IMR-90 (cell line): ENCODE measurements around the gene DCLRE1B. TPM values are rescaled to one million over a fixed set of nuclear protein-coding genes. Genes with fewer than 3 reads are reported as not detected.

Source experiments
- ATAC-seq: fragments of 200-7000 bp; cut with Tn5 transposase; 2 replicates; pipeline ENCODE4 v1.9.1; 2020; ENCODE audit warnings: low read depth, mild to moderate bottlenecking, moderate library complexity
- Bru-seq: library from RNA; stranded (reverse); fragments of 400-500 nt; gene quantifications from one replicate; lab custom pipeline; 2021; lab: Mats Ljungman, UMichigan
- BruChase-seq, 2 experiments: library from RNA; stranded (reverse); fragments of 400-500 nt; gene quantifications; one replicate each; lab custom pipeline; 2021; lab: Mats Ljungman, UMichigan
- BruUV-seq: library from RNA; stranded (reverse); fragments of 400-500 nt; replicated peaks from 2 replicates; lab custom pipeline; 2021; lab: Mats Ljungman, UMichigan
- CTCF ChIA-PET: fragments of 300-600 bp; formaldehyde crosslinking; extraction: SDS; loops from one replicate; lab custom pipeline; 2021; ENCODE audit warnings: antibody characterized with exemption; lab: Yijun Ruan, JAX
- POLR2A ChIA-PET: fragments of 300-600 bp; sonication (Branson Sonifier 250); formaldehyde crosslinking; loops from one replicate; lab custom pipeline; 2022; ENCODE audit warnings: antibody characterized with exemption; ENCODE audit not compliant: unreplicated experiment; lab: Charles Lee
- DNase-seq: peaks from one replicate; pipeline ENCODE4 v3.0.0; 2013
- H2AFZ ChIP-seq: replicated peaks from 2 replicates; pipeline ENCODE3; 2013; ENCODE audit warnings: low read length, mild to moderate bottlenecking; ENCODE audit not compliant: poor library complexity
- H2AK5ac ChIP-seq: 2 replicates; pipeline ENCODE4 v1.6.1; 2013; ENCODE audit warnings: low read depth, low read length, inconsistent platforms
- H2AK9ac ChIP-seq: replicated peaks from 2 replicates; pipeline ENCODE3; 2013; ENCODE audit warnings: mild to moderate bottlenecking, low read depth, low read length, moderate library complexity; ENCODE audit not compliant: poor library complexity
- H2BK120ac ChIP-seq: 2 replicates; pipeline ENCODE4 v1.6.1; 2013; ENCODE audit warnings: low read depth, low read length, inconsistent platforms
- H2BK15ac ChIP-seq: 3 replicates; pipeline ENCODE4 v1.6.1; 2013; ENCODE audit warnings: low read depth, low read length, inconsistent platforms
- H2BK20ac ChIP-seq: 2 replicates; pipeline ENCODE4 v1.6.1; 2013; ENCODE audit warnings: low read depth, mild to moderate bottlenecking, inconsistent platforms, low read length, moderate library complexity
- H2BK5ac ChIP-seq: 2 replicates; pipeline ENCODE4 v1.6.1; 2013; ENCODE audit warnings: mild to moderate bottlenecking, low read depth, low read length, inconsistent platforms; ENCODE audit not compliant: poor library complexity, severe bottlenecking
- H3K14ac ChIP-seq: replicated peaks from 2 replicates; pipeline ENCODE4 v1.6.1; 2013; ENCODE audit warnings: low read depth, low read length, inconsistent platforms
- H3K18ac ChIP-seq: 2 replicates; pipeline ENCODE4 v1.6.1; 2013; ENCODE audit warnings: low read depth, low read length, control low read depth
- H3K23ac ChIP-seq: 2 replicates; pipeline ENCODE4 v1.6.1; 2013; ENCODE audit warnings: low read depth, low read length, inconsistent platforms
- H3K27ac ChIP-seq: 2 replicates; pipeline ENCODE4 v1.5.1; 2013; ENCODE audit warnings: mild to moderate bottlenecking, control low read depth, low read length; ENCODE audit not compliant: insufficient read depth
- H3K27me3 ChIP-seq: 2 replicates; pipeline ENCODE4 v1.6.1; 2013; ENCODE audit warnings: low read length; ENCODE audit not compliant: control insufficient read depth, insufficient read depth
- H3K36me3 ChIP-seq: 2 replicates; pipeline ENCODE4 v1.6.1; 2013; ENCODE audit warnings: low read length, mixed read lengths; ENCODE audit not compliant: control insufficient read depth, insufficient read depth
- H3K4ac ChIP-seq: 2 replicates; pipeline ENCODE4 v1.6.1; 2013; ENCODE audit warnings: low read depth, low read length, inconsistent platforms
- H3K4me1 ChIP-seq: 2 replicates; pipeline ENCODE4 v1.6.1; 2013; ENCODE audit warnings: low read length, mixed read lengths; ENCODE audit not compliant: control insufficient read depth, insufficient read depth
- H3K4me2 ChIP-seq: 2 replicates; pipeline ENCODE4 v1.6.1; 2013; ENCODE audit warnings: low read depth, mild to moderate bottlenecking, control low read depth, low read length, moderate library complexity
- H3K4me3 ChIP-seq: 2 replicates; pipeline ENCODE4 v1.5.1; 2013; ENCODE audit warnings: low read depth, mild to moderate bottlenecking, control low read depth, low read length, moderate library complexity; ENCODE audit not compliant: insufficient read depth
- H3K56ac ChIP-seq: 2 replicates; pipeline ENCODE4 v1.6.1; 2013; ENCODE audit warnings: low read length, inconsistent platforms; ENCODE audit not compliant: insufficient read depth; ENCODE audit errors: extremely low read depth
- H3K79me1 ChIP-seq, 2 experiments: 2 replicates each; pipeline ENCODE4 v1.6.1; 2013; ENCODE audit warnings: low read length in 2 of 2, inconsistent platforms in 1 of 2, low read depth in 1 of 2
- H3K9ac ChIP-seq: 2 replicates; pipeline ENCODE4 v1.6.1; 2013; ENCODE audit warnings: low read depth, low read length, control low read depth
- H3K9me1 ChIP-seq: 2 replicates; pipeline ENCODE4 v1.6.1; 2013; ENCODE audit warnings: low read length, inconsistent platforms; ENCODE audit not compliant: insufficient read depth
- H3K9me3 ChIP-seq: 2 replicates; pipeline ENCODE4 v1.6.1; 2013; ENCODE audit warnings: low read length; ENCODE audit not compliant: control insufficient read depth, insufficient read depth
- H4K20me1 ChIP-seq: 2 replicates; pipeline ENCODE4 v1.6.1; 2013; ENCODE audit warnings: low read length, inconsistent platforms; ENCODE audit not compliant: insufficient read depth
- H4K5ac ChIP-seq: 2 replicates; pipeline ENCODE4 v1.6.1; 2013; ENCODE audit warnings: mild to moderate bottlenecking, low read depth, low read length, control low read depth
- H4K8ac ChIP-seq, 2 experiments: 2 replicates each; pipeline ENCODE4 v1.6.1; 2013; ENCODE audit warnings: low read depth in 2 of 2, low read length in 2 of 2, control low read depth in 1 of 2, inconsistent platforms in 1 of 2
- H4K91ac ChIP-seq: 2 replicates; pipeline ENCODE4 v1.6.1; 2013; ENCODE audit warnings: low read depth, low read length, inconsistent platforms; ENCODE audit not compliant: insufficient read depth
- BHLHE40 ChIP-seq: fragments of 150-350 bp; IDR thresholded peaks from 2 replicates; pipeline ENCODE4 v1.6.1; 2016; ENCODE audit warnings: mild to moderate bottlenecking, low read depth, low read length
- CEBPB ChIP-seq: IDR thresholded peaks from 2 replicates; pipeline ENCODE4 v1.6.1; 2012; ENCODE audit warnings: low read depth, low read length, improper control_type of control experiment
- ELK1 ChIP-seq: fragments of 150-350 bp; IDR thresholded peaks from 2 replicates; pipeline ENCODE4 v1.6.1; 2016; ENCODE audit warnings: low read depth, mild to moderate bottlenecking, low read length, moderate library complexity, borderline replicate concordance
- FOS ChIP-seq: fragments of 150-350 bp; IDR thresholded peaks from 2 replicates; pipeline ENCODE4 v1.6.1; 2016; ENCODE audit warnings: low read depth, low read length
- MAFK ChIP-seq: IDR thresholded peaks from 2 replicates; pipeline ENCODE4 v1.6.1; 2012; ENCODE audit warnings: low read depth, low read length, improper control_type of control experiment
- MAZ ChIP-seq: IDR thresholded peaks from 2 replicates; pipeline ENCODE4 v1.6.1; 2012; ENCODE audit warnings: low read depth, mild to moderate bottlenecking, low read length, improper control_type of control experiment, moderate library complexity, borderline replicate concordance
- MXI1 ChIP-seq: IDR thresholded peaks from 2 replicates; pipeline ENCODE4 v1.6.1; 2012; ENCODE audit warnings: low read depth, mild to moderate bottlenecking, low read length, moderate library complexity, borderline replicate concordance
- NFE2L2 ChIP-seq: fragments of 150-350 bp; IDR thresholded peaks from 2 replicates; pipeline ENCODE4 v1.6.1; 2016; ENCODE audit warnings: low read depth, mild to moderate bottlenecking, low read length
- POLR2A ChIP-seq: IDR thresholded peaks from 2 replicates; pipeline ENCODE4 v1.6.1; 2012; ENCODE audit warnings: mild to moderate bottlenecking, low read depth, low read length
- RCOR1 ChIP-seq: IDR thresholded peaks from 2 replicates; pipeline ENCODE4 v1.6.1; 2012; ENCODE audit warnings: mild to moderate bottlenecking, low read length, improper control_type of control experiment; ENCODE audit not compliant: insufficient replicate concordance
- SMC3 ChIP-seq: fragments of 150-350 bp; IDR thresholded peaks from 2 replicates; pipeline ENCODE4 v1.6.1; 2016; ENCODE audit warnings: low read depth, mild to moderate bottlenecking, antibody characterized with exemption, low read length, moderate library complexity
- WGBS, 2 experiments: methylation state at CpG; one replicate each; pipeline versions ENCODE4 v1.1.5 to v1.1.7; 2013; ENCODE audit warnings: missing lambda C conversion rate in 2 of 2; ENCODE audit not compliant: insufficient read length in 1 of 2; ENCODE audit errors: extremely low coverage in 2 of 2; 5-methylcytosine and 5-hydroxymethylcytosine counted together
- dilution Hi-C: fragments of 300-500 bp; cut with HindIII; formaldehyde crosslinking; loops from one replicate; pipeline ENCODE4 v1.14.3; 2018; ENCODE audit warnings: low sequenced_read_pairs; ENCODE audit not compliant: unreplicated experiment
- in situ Hi-C: fragments of 300-500 bp; cut with MboI; formaldehyde crosslinking; loops from 3 replicates; pipeline ENCODE4 v1.14.3; 2019; ENCODE audit warnings: low sequenced_read_pairs, inconsistent platforms, mixed read lengths
- intact Hi-C: fragments of 100-400 bp; cut with micrococcal nuclease; formaldehyde crosslinking; loops from 2 replicates; pipeline ENCODE4 v1.10.0; 2022
- long read RNA-seq: library from polyadenylated mRNA; unstranded; transcript quantifications from one replicate; pipeline ENCODE4 v2.0.0, GENCODE V29; 2021; ENCODE audit not compliant: unreplicated experiment
- polyA plus RNA-seq, 3 experiments: library from polyadenylated mRNA; depleted of rRNA; stranded (reverse); fragments of >200 nt; gene quantifications; 2 replicates each; pipeline ENCODE4 v1.2.3, GENCODE V29; 2012; ENCODE audit warnings: low replicate concordance in 1 of 3
- total RNA-seq: library from RNA; depleted of rRNA; stranded (reverse); fragments of >200 nt; gene quantifications from 2 replicates; pipeline ENCODE4 v1.2.3, GENCODE V29; 2012; rRNA removed
- TF ChIP-seq, protein P1 (sequence below): conservative IDR thresholded peaks from 2 replicates; pipeline ENCODE4 v1.5.1; 2012; ENCODE audit warnings: mild to moderate bottlenecking, low read depth, low read length, improper control_type of control experiment

The DCLRE1B gene
- total RNA-seq (6.1 TPM in 2 replicates), polyA plus RNA-seq (2012; rRNA removed) (4.4 and 4.9 TPM in 2 replicates), Bru-seq, nascent RNA (percentile 49 among the genes with signal in this experiment), BruChase-seq, experiment 1, labeled RNA remaining after a 6-hour chase (percentile 45 among the genes with signal in this experiment), BruChase-seq, experiment 2, labeled RNA remaining after a 2-hour chase (percentile 63 among the genes with signal in this experiment)
- polyA plus RNA-seq (2012; cell fraction: cytosol; rRNA removed): 2.6 and 2.7 TPM in 2 replicates
- polyA plus RNA-seq (2012; cell fraction: nucleus; rRNA removed; ENCODE audit: low replicate concordance): 1.1 and 1.4 TPM in 2 replicates
- long read RNA-seq, transcript DCLRE1B-201 (4 exons, 3,940 nt): major isoform, 5 of 8 reads
- long read RNA-seq, partial matches to known transcripts: 0 of 8 reads
- long read RNA-seq, other reads (novel, unspliced or antisense): 0 of 8 reads

DNA sequence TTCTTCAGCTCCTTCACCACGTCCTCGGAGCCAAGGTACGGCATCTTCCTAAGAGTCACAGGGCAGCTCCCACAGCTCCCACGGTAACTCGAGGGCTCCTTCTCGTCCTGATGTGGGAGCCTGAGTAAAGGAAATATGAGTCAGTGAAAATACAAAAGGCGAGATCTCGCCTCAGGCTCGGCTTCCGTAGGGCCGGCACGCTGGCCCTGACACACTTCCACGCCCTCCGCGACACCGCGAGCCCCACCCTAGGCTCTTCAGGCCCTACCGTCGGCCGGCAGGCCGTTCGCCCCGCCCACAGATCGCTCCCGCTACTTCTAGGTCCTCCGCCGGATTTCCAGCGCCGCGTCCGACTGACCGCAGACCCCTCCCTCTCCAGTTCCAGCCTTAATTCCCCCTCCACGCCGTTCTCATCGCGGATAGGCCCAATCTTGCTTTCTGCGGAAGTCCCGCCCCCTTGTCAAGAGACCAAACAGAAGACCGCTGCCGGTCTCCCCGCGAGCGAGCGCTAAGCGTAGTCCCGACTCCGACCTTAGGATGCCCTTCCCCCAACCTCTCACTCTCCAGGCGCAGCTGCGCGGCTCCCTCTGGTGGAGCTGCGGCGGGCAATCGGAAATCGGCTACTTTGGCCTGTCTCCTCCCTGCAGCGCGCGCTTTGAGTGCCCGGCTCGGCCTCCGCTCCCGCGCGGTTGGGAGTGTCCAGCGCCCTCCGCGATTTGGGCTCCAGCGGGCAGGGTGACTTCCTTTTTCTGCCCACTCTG is at the start of gene DCLRE1B, which contains the start of gene AP4B1:
TSS of gene DCLRE1B (plus strand) at position 653 of the 761 bp plus-strand sequence. CDS start 261 bp downstream, outside the sequence.
TSS of gene AP4B1 (minus strand) at position 126 of the 761 bp plus-strand sequence. CDS start at position 44, 82 bp downstream.
- peaks cover 7% of the 10 kb centered on the region for H3K36me3 ChIP-seq
- H3K9me1 ChIP-seq: peaks cover 3% of the 10 kb centered on the region
- no TSS peak for BruUV-seq
- ChIA-PET CTCF (interaction anchor here (1.0 kb wide), 1 partner anchor 25 kb away, joined by 3 read pairs; the partner anchor contains the start of gene HIPK1), POLR2A (interaction anchor here (0.6 to 2.3 kb wide), 3 partner anchors 8 to 162 kb away, joined by 4 to 9 read pairs (median 6); partner anchors contain the start of gene HIPK1)
- peak within 1 kb of the TSS; percentile 62 for H4K91ac ChIP-seq
- no peaks in the 10 kb centered on the region for H3K4me1 ChIP-seq
- H4K8ac ChIP-seq: peak within 1 kb of the TSS; percentile 68 to 81
- H3K4ac ChIP-seq: peak within 1 kb of the TSS; percentile 71
- peak within 1 kb of the TSS; percentile 96 for H2AK9ac ChIP-seq
- H3K23ac ChIP-seq: peak within 1 kb of the TSS; percentile 87
- H2BK5ac ChIP-seq: peak within 1 kb of the TSS; percentile 63
- H3K14ac ChIP-seq: peak within 1 kb of the TSS; percentile 75
- peak within 1 kb of the TSS; percentile 86 for H3K9ac ChIP-seq
- peak within 1 kb of the TSS; percentile 2; the same call in 1 of the 2 replicates for H2BK20ac ChIP-seq
- intact Hi-C loops: loop anchor here (1.0 to 10.0 kb wide), 6 partner anchors 24 to 510 kb away; partner anchors contain the start of genes HIPK1, MAGI3, PHTF1 and RSBN1
- peak within 1 kb of the TSS; percentile 79 for H4K5ac ChIP-seq
- dilution Hi-C loops: no loop called here
- in situ Hi-C loops: loop anchor here (5.0 to 25.0 kb wide), 2 partner anchors 68 to 768 kb away; no protein-coding TSS in a partner anchor
- peak; percentile 95 for ATAC-seq
- peak within 1 kb of the TSS; percentile 83 for H3K27ac ChIP-seq
- peak within 1 kb of the TSS; percentile 88 for H3K4me2 ChIP-seq
- peak within 1 kb of the TSS; percentile 53 for H2AK5ac ChIP-seq
- peak; percentile 100 for DNase-seq
- WGBS, 2 experiments: 1% methylated on average over 21 of the region's 67 CpGs; no CpG with 5 or more reads in 1 of the 2 experiments
- H3K27me3 ChIP-seq: no peaks in the 10 kb centered on the region
- H2BK15ac ChIP-seq: peak within 1 kb of the TSS; percentile 45; the same call in 2 of the 3 replicates
- H3K4me3 ChIP-seq: peak within 1 kb of the TSS; percentile 58
- no peaks in the 10 kb centered on the region for H4K20me1 ChIP-seq
- H2BK120ac ChIP-seq: peak within 1 kb of the TSS; percentile 43
- no peaks in the 10 kb centered on the region for H3K9me3 ChIP-seq
- peaks cover 29 to 48% of the 10 kb centered on the region in 2 experiments for H3K79me1 ChIP-seq
- H2AFZ ChIP-seq: peak within 1 kb of the TSS; percentile 91
- H3K18ac ChIP-seq: peak within 1 kb of the TSS; percentile 71
- peak within 1 kb of the TSS; percentile 85 for H3K56ac ChIP-seq
- TF ChIP-seq, protein P1, sequence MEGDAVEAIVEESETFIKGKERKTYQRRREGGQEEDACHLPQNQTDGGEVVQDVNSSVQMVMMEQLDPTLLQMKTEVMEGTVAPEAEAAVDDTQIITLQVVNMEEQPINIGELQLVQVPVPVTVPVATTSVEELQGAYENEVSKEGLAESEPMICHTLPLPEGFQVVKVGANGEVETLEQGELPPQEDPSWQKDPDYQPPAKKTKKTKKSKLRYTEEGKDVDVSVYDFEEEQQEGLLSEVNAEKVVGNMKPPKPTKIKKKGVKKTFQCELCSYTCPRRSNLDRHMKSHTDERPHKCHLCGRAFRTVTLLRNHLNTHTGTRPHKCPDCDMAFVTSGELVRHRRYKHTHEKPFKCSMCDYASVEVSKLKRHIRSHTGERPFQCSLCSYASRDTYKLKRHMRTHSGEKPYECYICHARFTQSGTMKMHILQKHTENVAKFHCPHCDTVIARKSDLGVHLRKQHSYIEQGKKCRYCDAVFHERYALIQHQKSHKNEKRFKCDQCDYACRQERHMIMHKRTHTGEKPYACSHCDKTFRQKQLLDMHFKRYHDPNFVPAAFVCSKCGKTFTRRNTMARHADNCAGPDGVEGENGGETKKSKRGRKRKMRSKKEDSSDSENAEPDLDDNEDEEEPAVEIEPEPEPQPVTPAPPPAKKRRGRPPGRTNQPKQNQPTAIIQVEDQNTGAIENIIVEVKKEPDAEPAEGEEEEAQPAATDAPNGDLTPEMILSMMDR: peak; percentile 87
- TF ChIP-seq CEBPB (no peak), BHLHE40 (peak; percentile 71), MAFK (no peak), RCOR1 (no peak), ELK1 (no peak), SMC3 (peak; percentile 86), FOS (0 out of 2 replicates have a peak, but pooled peaks have one; percentile 8), NFE2L2 (no peak), MAZ (peak; percentile 76; the same call in 1 of the 2 replicates), MXI1 (peak; percentile 85), POLR2A (peak; percentile 86)
